DOHH2 (cell line): ENCODE measurements around the gene CSNK1A1.
"Not testable (repeated sequence)": the region's sequence is repeated elsewhere in the genome, so short reads cannot be mapped to it uniquely, and the experiment has no call there.

Experiments
- H3F3A ChIP-seq: fragments of 200-600 bp; sonication (generic), shearing (Covaris generic); 2 replicates; pipeline ENCODE4 v1.6.0; 2016; ENCODE audit warnings: antibody characterized with exemption, mild to moderate bottlenecking; ENCODE audit not compliant: control insufficient read depth, insufficient read depth
- H3K27ac ChIP-seq: fragments of 200-600 bp; sonication (generic); 2 replicates; pipeline ENCODE4 v1.5.1; 2014; ENCODE audit warnings: low read depth, mild to moderate bottlenecking, low read length, moderate library complexity
- H3K27me3 ChIP-seq: fragments of 200-600 bp; sonication (generic); 2 replicates; pipeline ENCODE4 v1.6.1; 2014; ENCODE audit warnings: mild to moderate bottlenecking, low read length, mixed read lengths; ENCODE audit not compliant: control insufficient read depth
- H3K36me3 ChIP-seq: fragments of 200-600 bp; sonication (generic); 2 replicates; pipeline ENCODE4 v1.6.1; 2014; ENCODE audit warnings: mild to moderate bottlenecking, low read length, moderate library complexity, mixed read lengths; ENCODE audit not compliant: control insufficient read depth
- H3K4me1 ChIP-seq: fragments of 200-600 bp; sonication (generic); 2 replicates; pipeline ENCODE4 v1.6.1; 2014; ENCODE audit warnings: mild to moderate bottlenecking, low read length, mixed read lengths; ENCODE audit not compliant: control insufficient read depth
- H3K4me2 ChIP-seq: fragments of 200-600 bp; sonication (generic); 2 replicates; pipeline ENCODE4 v1.6.0; 2014; ENCODE audit warnings: mild to moderate bottlenecking, low read length, moderate library complexity
- H3K4me3 ChIP-seq: fragments of 200-600 bp; sonication (generic); 2 replicates; pipeline ENCODE4 v1.5.1; 2014; ENCODE audit warnings: mild to moderate bottlenecking, low read length, mixed read lengths
- H3K79me2 ChIP-seq: fragments of 200-600 bp; sonication (generic); 2 replicates; pipeline ENCODE4 v1.6.1; 2014; ENCODE audit warnings: mild to moderate bottlenecking, low read length, mixed read lengths; ENCODE audit not compliant: control insufficient read depth
- H3K9me2 ChIP-seq: fragments of 200-600 bp; sonication (generic); replicated peaks from 2 replicates; pipeline ENCODE4 v1.6.1; 2014; ENCODE audit warnings: mild to moderate bottlenecking, low read length, mixed read lengths; ENCODE audit not compliant: control insufficient read depth
- H3K9me3 ChIP-seq: fragments of 200-600 bp; sonication (generic); 2 replicates; pipeline ENCODE4 v1.6.1; 2014; ENCODE audit warnings: antibody characterized with exemption, low read length, mixed read lengths; ENCODE audit not compliant: control insufficient read depth, insufficient read depth
- H4K20me1 ChIP-seq: fragments of 200-600 bp; sonication (generic); 2 replicates; pipeline ENCODE4 v1.6.0; 2014; ENCODE audit warnings: low read depth, mild to moderate bottlenecking, antibody characterized with exemption, low read length, moderate library complexity; ENCODE audit not compliant: control insufficient read depth, insufficient read depth
- EZH2phosphoT487 ChIP-seq: fragments of 200-600 bp; sonication (generic); IDR thresholded peaks from 2 replicates; pipeline ENCODE4 v1.6.1; 2017; ENCODE audit warnings: borderline replicate concordance, mild to moderate bottlenecking, antibody characterized with exemption, low read length, moderate library complexity, mixed read lengths
- TF ChIP-seq, protein P1 (sequence below): fragments of 200-600 bp; sonication (generic); IDR thresholded peaks from one replicate; pipeline ENCODE4 v1.5.1; 2014; ENCODE audit warnings: antibody characterized with exemption, mild to moderate bottlenecking, low read depth, low read length; ENCODE audit not compliant: poor library complexity, severe bottlenecking

Gene CSNK1A1

DNA sequence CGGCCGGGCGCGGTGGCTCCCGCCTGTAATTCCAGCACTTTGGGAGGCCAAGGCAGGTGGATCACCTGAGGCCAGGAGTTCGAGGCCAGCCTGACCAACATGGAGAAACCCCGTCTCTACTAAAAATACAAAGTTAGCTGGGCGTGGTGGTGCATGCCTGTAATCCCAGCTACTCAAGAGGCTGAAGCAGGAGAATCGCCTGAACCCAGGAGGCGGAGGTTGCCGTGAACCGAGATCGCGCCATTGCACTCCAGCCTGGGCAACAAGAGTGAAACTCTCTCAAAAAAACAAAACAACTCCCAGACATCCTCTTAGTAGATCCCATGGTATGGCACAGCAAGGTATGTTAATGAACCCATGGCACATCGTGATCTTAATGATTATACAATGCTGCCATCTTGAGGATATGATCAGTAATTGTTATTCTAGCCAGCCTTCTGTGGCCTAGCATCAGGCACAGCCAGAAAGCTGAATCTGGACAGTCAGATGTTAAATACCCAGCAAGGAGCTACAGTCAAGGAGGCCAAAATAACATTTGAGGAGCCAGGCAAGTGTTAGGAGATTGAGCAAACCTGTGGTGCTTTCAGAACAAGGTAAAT is 13.4 kb upstream of the CSNK1A1 start:
- not testable (repeated sequence) for H4K20me1 ChIP-seq, H3K36me3 ChIP-seq, H3K4me2 ChIP-seq, H3K27me3 ChIP-seq, H3K4me3 ChIP-seq, H3K79me2 ChIP-seq, H3K9me3 ChIP-seq, H3K9me2 ChIP-seq
- peaks cover 31% of the 10 kb centered on the region for H3F3A ChIP-seq
- H3K27ac ChIP-seq = peak overlapping the region; percentile 20; the same call in 1 of the 2 replicates
- TF ChIP-seq, protein P1, sequence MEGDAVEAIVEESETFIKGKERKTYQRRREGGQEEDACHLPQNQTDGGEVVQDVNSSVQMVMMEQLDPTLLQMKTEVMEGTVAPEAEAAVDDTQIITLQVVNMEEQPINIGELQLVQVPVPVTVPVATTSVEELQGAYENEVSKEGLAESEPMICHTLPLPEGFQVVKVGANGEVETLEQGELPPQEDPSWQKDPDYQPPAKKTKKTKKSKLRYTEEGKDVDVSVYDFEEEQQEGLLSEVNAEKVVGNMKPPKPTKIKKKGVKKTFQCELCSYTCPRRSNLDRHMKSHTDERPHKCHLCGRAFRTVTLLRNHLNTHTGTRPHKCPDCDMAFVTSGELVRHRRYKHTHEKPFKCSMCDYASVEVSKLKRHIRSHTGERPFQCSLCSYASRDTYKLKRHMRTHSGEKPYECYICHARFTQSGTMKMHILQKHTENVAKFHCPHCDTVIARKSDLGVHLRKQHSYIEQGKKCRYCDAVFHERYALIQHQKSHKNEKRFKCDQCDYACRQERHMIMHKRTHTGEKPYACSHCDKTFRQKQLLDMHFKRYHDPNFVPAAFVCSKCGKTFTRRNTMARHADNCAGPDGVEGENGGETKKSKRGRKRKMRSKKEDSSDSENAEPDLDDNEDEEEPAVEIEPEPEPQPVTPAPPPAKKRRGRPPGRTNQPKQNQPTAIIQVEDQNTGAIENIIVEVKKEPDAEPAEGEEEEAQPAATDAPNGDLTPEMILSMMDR = peak; percentile 73
- peaks cover 61% of the 10 kb centered on the region for H3K4me1 ChIP-seq

DNA sequence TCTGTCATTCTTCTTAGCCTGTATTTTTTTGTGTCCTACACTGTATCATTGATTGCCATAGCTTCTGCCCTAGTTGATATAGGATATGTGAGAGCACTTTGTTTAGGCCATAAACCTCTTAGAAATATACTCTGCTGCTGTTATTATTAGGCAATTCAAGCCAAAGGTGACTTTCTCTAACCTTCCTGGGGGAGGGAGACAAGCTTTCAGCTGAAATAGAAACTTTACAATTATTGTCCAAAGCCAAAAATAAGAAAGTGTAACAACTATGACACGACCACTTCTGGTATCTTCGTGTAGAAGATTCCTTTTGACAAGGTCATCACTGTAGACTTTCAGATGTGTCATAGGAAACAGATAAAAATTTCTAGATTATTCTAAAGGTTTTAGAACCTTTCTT is 12.2 kb upstream of the CSNK1A1 start:
- Histone ChIP-seq H3K4me2 (no peak overlapping the region), H3K4me1 (peaks cover 57% of the 10 kb centered on the region), H3K4me3 (no peak overlapping the region), H3K27me3 (no peaks in the 10 kb centered on the region), H3K9me3 (no peaks in the 10 kb centered on the region), H3F3A (peaks cover 34% of the 10 kb centered on the region), H3K36me3 (no peaks in the 10 kb centered on the region; the same call in 1 of the 2 replicates), H3K79me2 (no peaks in the 10 kb centered on the region), H3K27ac (peak overlapping the region; percentile 21; the same call in 1 of the 2 replicates), H4K20me1 (no peaks in the 10 kb centered on the region), H3K9me2 (no peaks in the 10 kb centered on the region)
- TF ChIP-seq, protein P1 = no peak
- TF ChIP-seq EZH2phosphoT487 = no peak

DNA sequence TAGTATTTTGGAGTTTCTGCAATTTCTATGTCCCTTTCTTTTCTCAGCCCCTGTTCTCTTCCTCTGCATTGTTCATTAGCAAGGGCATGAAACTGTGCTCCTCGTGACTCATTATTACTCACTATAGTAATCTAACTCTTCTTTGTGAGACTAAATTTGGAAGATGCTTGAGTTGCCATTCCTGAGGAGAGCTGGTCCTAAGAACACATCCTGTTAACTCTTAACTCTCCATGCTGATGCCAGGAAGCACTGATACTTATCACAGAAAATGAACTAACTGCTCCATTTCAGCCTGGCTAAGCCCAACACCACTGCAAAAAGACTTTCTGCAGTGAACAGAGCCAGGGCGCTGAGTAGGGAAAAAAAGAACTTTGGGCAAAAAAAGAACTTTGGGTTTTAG is 10.6 kb upstream of the CSNK1A1 start:
- Histone ChIP-seq H3K9me3 (no peaks in the 10 kb centered on the region), H3K4me2 (peak overlapping the region; percentile 57), H3K27ac (peak overlapping the region; percentile 34), H4K20me1 (no peaks in the 10 kb centered on the region), H3K4me1 (peaks cover 43% of the 10 kb centered on the region), H3F3A (peaks cover 29% of the 10 kb centered on the region), H3K79me2 (no peaks in the 10 kb centered on the region), H3K27me3 (no peaks in the 10 kb centered on the region), H3K4me3 (peak overlapping the region; percentile 42), H3K9me2 (no peaks in the 10 kb centered on the region), H3K36me3 (no peaks in the 10 kb centered on the region; the same call in 1 of the 2 replicates)
- TF ChIP-seq, protein P1 = no peak
- no peak for TF ChIP-seq EZH2phosphoT487
